OCI-LY1 (cell line): Measurements from ENCODE around the gene STAC2.
"Not testable (repeated sequence)": the region's sequence is repeated elsewhere in the genome, so short reads cannot be mapped to it uniquely, and the experiment has no call there.

Experiments used
- H2AFZ ChIP-seq: fragments of 200-600 bp; sonication (generic), shearing (Covaris generic); 2 replicates; pipeline ENCODE4 v1.6.0; 2014; ENCODE audit warnings: antibody characterized with exemption, mild to moderate bottlenecking, low read length
- H3F3A ChIP-seq: fragments of 200-600 bp; sonication (generic), shearing (Covaris generic); 2 replicates; pipeline ENCODE4 v1.6.0; 2014; ENCODE audit warnings: mild to moderate bottlenecking, antibody characterized with exemption, low read length, moderate library complexity; ENCODE audit not compliant: insufficient read depth
- H3K27ac ChIP-seq: fragments of 200-600 bp; sonication (generic); 2 replicates; pipeline ENCODE4 v1.5.1; 2014; ENCODE audit warnings: low read length, mixed run types, mild to moderate bottlenecking, low read depth; ENCODE audit not compliant: poor library complexity, severe bottlenecking
- H3K27me3 ChIP-seq: fragments of 200-600 bp; sonication (generic); 2 replicates; pipeline ENCODE4 v1.6.0; 2014; ENCODE audit warnings: antibody characterized with exemption, mild to moderate bottlenecking, low read length, moderate library complexity; ENCODE audit not compliant: insufficient read depth
- H3K36me3 ChIP-seq: fragments of 200-600 bp; sonication (generic); 2 replicates; pipeline ENCODE4 v1.6.1; 2014; ENCODE audit warnings: mild to moderate bottlenecking, antibody characterized with exemption, low read length, moderate library complexity, mixed read lengths; ENCODE audit not compliant: insufficient read depth
- H3K4me1 ChIP-seq: fragments of 200-600 bp; sonication (generic); 2 replicates; pipeline ENCODE4 v1.5.1; 2014; ENCODE audit warnings: mild to moderate bottlenecking, low read length, moderate library complexity; ENCODE audit not compliant: insufficient read depth, severe bottlenecking
- H3K4me2 ChIP-seq: fragments of 200-600 bp; sonication (generic), shearing (Covaris generic); 2 replicates; pipeline ENCODE4 v1.6.1; 2014; ENCODE audit warnings: low read length
- H3K4me3 ChIP-seq: fragments of 200-600 bp; sonication (generic); 2 replicates; pipeline ENCODE4 v1.5.1; 2014; ENCODE audit warnings: low read length, low read depth, mild to moderate bottlenecking, mixed read lengths; ENCODE audit not compliant: poor library complexity, severe bottlenecking
- H3K79me2 ChIP-seq: fragments of 200-600 bp; shearing (Covaris generic); 2 replicates; pipeline ENCODE4 v1.6.1; 2016; ENCODE audit warnings: mixed run types, low read length, mixed read lengths; ENCODE audit not compliant: insufficient read depth
- H3K9ac ChIP-seq: fragments of 200-600 bp; sonication (generic), shearing (Covaris generic); 2 replicates; pipeline ENCODE4 v1.6.1; 2014; ENCODE audit warnings: mild to moderate bottlenecking, low read length, mixed read lengths
- H3K9me2 ChIP-seq: fragments of 200-600 bp; sonication (generic), shearing (Covaris generic); 2 replicates; pipeline ENCODE4 v1.6.1; 2014; ENCODE audit warnings: low read depth, mild to moderate bottlenecking, low read length, mixed read lengths
- H3K9me3 ChIP-seq: fragments of 200-600 bp; shearing (Covaris generic); 2 replicates; pipeline ENCODE4 v1.6.1; 2014; ENCODE audit warnings: low read length, mixed read lengths
- H4K20me1 ChIP-seq: fragments of 200-600 bp; sonication (generic), shearing (Covaris generic); 2 replicates; pipeline ENCODE4 v1.6.0; 2016; ENCODE audit warnings: mild to moderate bottlenecking, low read length; ENCODE audit not compliant: insufficient read depth
- EZH2 ChIP-seq: fragments of 200-600 bp; sonication (generic), shearing (Covaris generic); IDR thresholded peaks from 2 replicates; pipeline ENCODE4 v1.8.0; 2017; ENCODE audit warnings: borderline replicate concordance, mixed run types, mild to moderate bottlenecking, antibody characterized with exemption, low read length, moderate library complexity, mixed read lengths
- TF ChIP-seq, protein P1 (sequence below): fragments of 200-600 bp; sonication (generic), shearing (Covaris generic); IDR thresholded peaks from 2 replicates; pipeline ENCODE4 v1.5.1; 2017; ENCODE audit warnings: mild to moderate bottlenecking, antibody characterized with exemption, low read length, moderate library complexity, mixed read lengths

STAC2 gene

DNA sequence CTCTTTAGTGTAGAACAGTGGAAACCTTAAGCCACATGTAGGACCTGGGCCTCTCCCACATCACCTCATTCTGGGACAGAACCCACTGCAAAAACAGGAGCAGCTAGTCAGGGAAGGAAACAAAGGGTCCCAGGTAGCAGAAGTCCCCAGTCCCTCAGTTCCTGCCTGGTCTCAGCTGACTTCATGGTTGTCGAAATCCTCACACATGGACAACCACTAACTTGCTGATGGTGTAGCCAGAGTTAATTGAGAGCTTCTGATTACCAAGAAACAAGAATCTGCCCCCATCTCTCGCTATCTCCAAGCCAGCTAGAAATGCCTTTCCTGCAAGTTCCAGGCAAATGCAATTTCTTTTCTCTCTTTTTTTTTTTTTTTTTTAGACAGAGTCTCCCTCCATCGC, 56.2 kb downstream of the STAC2 start:
- Histone ChIP-seq H3K36me3 (no peaks in the 10 kb centered on the region), H3K27ac (no peak overlapping the region), H3K4me2 (no peak overlapping the region), H2AFZ (no peak overlapping the region), H3F3A (no peaks in the 10 kb centered on the region), H3K9me3 (no peaks in the 10 kb centered on the region), H4K20me1 (no peaks in the 10 kb centered on the region), H3K9ac (no peak overlapping the region), H3K79me2 (no peaks in the 10 kb centered on the region), H3K9me2 (no peaks in the 10 kb centered on the region), H3K4me1 (peaks cover 6% of the 10 kb centered on the region), H3K27me3 (no peaks in the 10 kb centered on the region; the same call in 1 of the 2 replicates), H3K4me3 (no peak overlapping the region)
- TF ChIP-seq EZH2: no peak
- TF ChIP-seq, protein P1, sequence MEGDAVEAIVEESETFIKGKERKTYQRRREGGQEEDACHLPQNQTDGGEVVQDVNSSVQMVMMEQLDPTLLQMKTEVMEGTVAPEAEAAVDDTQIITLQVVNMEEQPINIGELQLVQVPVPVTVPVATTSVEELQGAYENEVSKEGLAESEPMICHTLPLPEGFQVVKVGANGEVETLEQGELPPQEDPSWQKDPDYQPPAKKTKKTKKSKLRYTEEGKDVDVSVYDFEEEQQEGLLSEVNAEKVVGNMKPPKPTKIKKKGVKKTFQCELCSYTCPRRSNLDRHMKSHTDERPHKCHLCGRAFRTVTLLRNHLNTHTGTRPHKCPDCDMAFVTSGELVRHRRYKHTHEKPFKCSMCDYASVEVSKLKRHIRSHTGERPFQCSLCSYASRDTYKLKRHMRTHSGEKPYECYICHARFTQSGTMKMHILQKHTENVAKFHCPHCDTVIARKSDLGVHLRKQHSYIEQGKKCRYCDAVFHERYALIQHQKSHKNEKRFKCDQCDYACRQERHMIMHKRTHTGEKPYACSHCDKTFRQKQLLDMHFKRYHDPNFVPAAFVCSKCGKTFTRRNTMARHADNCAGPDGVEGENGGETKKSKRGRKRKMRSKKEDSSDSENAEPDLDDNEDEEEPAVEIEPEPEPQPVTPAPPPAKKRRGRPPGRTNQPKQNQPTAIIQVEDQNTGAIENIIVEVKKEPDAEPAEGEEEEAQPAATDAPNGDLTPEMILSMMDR: no peak

DNA sequence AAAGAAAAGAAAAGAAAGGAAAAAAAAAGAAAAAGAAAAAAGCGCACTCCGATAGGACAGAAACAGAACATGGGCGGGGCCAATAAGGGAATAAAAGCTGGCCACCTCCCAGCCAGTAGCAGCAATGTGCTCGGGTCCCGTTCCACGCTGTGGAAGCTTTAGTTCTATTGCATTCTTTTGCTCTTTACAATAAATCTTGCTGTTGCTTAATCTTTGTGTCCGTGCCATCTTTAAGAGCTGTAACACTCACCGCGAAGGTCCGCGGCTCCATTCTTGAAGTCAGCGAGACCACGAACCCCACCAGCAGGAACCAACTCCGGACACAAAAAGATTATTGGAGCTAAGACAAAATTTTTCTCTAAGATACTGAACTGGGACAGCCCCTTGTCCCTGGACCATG, 56.6 kb downstream of the STAC2 start:
- Histone ChIP-seq H3K27me3 (no peaks in the 10 kb centered on the region; the same call in 1 of the 2 replicates), H2AFZ (no peak overlapping the region), H3K36me3 (no peaks in the 10 kb centered on the region), H3K27ac (no peak overlapping the region), H3K4me3 (no peak overlapping the region), H3K79me2 (no peaks in the 10 kb centered on the region), H4K20me1 (no peaks in the 10 kb centered on the region), H3K9ac (no peak overlapping the region), H3K4me1 (peaks cover 6% of the 10 kb centered on the region), H3K4me2 (no peak overlapping the region), H3K9me3 (no peaks in the 10 kb centered on the region), H3K9me2 (no peaks in the 10 kb centered on the region), H3F3A (no peaks in the 10 kb centered on the region)
- TF ChIP-seq EZH2: no peak
- TF ChIP-seq, protein P1: no peak

DNA sequence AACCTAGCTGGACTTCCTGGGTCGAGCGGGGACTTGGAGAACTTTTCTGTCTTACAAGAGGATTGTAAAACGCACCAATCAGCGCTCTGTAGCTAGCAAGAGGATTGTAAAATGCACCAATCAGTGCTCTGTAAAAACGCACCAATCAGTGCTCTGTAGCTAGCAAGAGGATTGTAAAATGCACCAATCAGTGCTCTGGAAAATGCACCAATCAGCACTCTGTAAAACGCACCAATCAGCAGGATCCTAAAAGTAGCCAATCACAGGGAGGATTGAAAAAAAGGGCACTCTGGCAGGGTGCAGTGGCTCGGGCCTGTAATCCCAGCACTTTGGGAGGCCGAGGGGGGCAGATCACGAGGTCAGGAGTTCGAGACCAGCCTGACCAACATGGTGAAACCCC, 57.2 kb downstream of the STAC2 start:
- H3K4me2 ChIP-seq, H3K9me3 ChIP-seq, H4K20me1 ChIP-seq, H3K9ac ChIP-seq, H3K9me2 ChIP-seq, H3K4me3 ChIP-seq, H3K36me3 ChIP-seq, H3K4me1 ChIP-seq, H2AFZ ChIP-seq, H3F3A ChIP-seq, H3K27ac ChIP-seq, H3K27me3 ChIP-seq, H3K79me2 ChIP-seq: not testable (repeated sequence)

DNA sequence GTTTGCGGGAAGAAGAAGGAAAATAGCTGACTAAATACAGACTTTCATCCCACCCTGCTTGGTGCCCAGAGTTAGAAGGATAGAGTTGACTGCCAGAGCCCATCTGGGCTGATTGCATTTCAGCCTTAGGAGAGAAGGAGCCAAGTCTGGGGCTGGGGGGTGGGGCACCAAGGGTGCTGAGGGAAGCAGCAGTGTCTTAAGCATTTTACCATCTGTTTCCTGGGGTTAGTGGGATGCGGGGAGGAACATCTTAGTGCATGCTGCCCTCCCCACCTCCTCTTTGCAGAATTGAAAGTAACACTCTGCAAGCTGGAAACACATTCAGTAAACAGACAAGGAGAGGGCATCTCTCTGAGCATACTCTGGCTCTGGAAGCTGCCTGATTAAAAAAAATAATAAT, 58.3 kb downstream of the STAC2 start:
- no peaks in the 10 kb centered on the region for H3K36me3 ChIP-seq
- H3F3A ChIP-seq: no peaks in the 10 kb centered on the region
- no peaks in the 10 kb centered on the region for H3K79me2 ChIP-seq
- H3K9ac ChIP-seq: no peak overlapping the region
- H3K4me3 ChIP-seq: no peak overlapping the region
- H4K20me1 ChIP-seq: no peaks in the 10 kb centered on the region
- H2AFZ ChIP-seq: no peak overlapping the region
- no peaks in the 10 kb centered on the region for H3K9me3 ChIP-seq
- no peaks in the 10 kb centered on the region; the same call in 1 of the 2 replicates for H3K27me3 ChIP-seq
- TF ChIP-seq, protein P1: no peak
- no peak for TF ChIP-seq EZH2
- no peak overlapping the region for H3K27ac ChIP-seq
- H3K4me2 ChIP-seq: no peak overlapping the region
- H3K9me2 ChIP-seq: no peaks in the 10 kb centered on the region
- H3K4me1 ChIP-seq: peaks cover 6% of the 10 kb centered on the region
